Stimulated activated naive CD8-positive, alpha-beta T cell treated with anti-CD3 and anti-CD28 coated beads, Interleukin-15, amount 100 ng/mL, for 72 hours (primary cell): Measurements from ENCODE around the gene ELAVL2.

Experiments used
- ATAC-seq: fragments of 150-1000 bp; cut with Tn5 transposase; 2 replicates; pipeline ENCODE4 v1.10.0; 2021; ENCODE audit warnings: mild to moderate bottlenecking, moderate library complexity
- DNase-seq, 2 donors: peaks; one replicate each; pipeline ENCODE4 v3.0.0; 2021 to 2022
- H3K27ac Mint-ChIP-seq, 2 donors: one replicate each; pipeline ENCODE4 v1.8.0; 2022; ENCODE audit warnings: mild to moderate bottlenecking in 2 of 2, mixed read lengths in 2 of 2, moderate library complexity in 2 of 2
- H3K27me3 Mint-ChIP-seq: one replicate; pipeline ENCODE4 v1.8.0; 2022; ENCODE audit warnings: mixed read lengths
- H3K4me1 Mint-ChIP-seq: one replicate; pipeline ENCODE4 v1.8.0; 2022; ENCODE audit warnings: mild to moderate bottlenecking, mixed read lengths
- H3K4me3 Mint-ChIP-seq, 2 donors: one replicate each; pipeline ENCODE4 v1.8.0; 2022; ENCODE audit warnings: mild to moderate bottlenecking in 2 of 2, mixed read lengths in 2 of 2, moderate library complexity in 1 of 2
- H3K9me3 Mint-ChIP-seq, 2 donors: one replicate each; pipeline ENCODE4 v1.8.0; 2022; ENCODE audit warnings: mixed read lengths in 2 of 2

Gene ELAVL2

DNA sequence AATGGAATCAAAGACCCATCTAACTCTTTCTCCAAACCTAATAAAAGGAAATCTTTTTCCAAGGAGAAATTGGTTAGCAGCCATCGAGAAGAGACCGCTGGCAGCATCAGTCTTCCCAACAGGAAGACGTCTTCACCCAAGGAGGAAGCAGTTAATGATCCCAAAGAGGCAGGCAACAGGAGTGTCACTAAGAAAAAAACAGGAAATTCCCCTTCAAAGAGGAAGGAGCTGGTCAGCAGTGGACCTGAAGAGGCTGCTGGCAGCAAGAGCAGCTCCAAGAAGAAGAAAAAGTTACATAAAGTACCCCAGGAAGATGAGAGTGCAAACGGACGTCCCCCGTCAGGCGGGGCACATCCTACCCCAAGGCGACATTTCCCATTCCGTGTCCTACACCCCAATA lies 143.7 kb downstream of the ELAVL2 start:
- Mint-ChIP-seq H3K27ac (no peak overlapping the region), H3K9me3 (peaks cover 0 to 15% of the 10 kb centered on the region in 2 donors), H3K4me1 (no peaks in the 10 kb centered on the region), H3K27me3 (peaks cover 9% of the 10 kb centered on the region), H3K4me3 (no peak overlapping the region)
- no peak for ATAC-seq
- DNase-seq, result no peak

- DNase-seq (no peak), ATAC-seq (no peak)
- H3K27ac Mint-ChIP-seq, result no peak overlapping the region
- H3K9me3 Mint-ChIP-seq, result peaks cover 3 to 21% of the 10 kb centered on the region in 2 donors
- H3K27me3 Mint-ChIP-seq, result peaks cover 6% of the 10 kb centered on the region
- H3K4me3 Mint-ChIP-seq, result no peak overlapping the region
- no peaks in the 10 kb centered on the region for H3K4me1 Mint-ChIP-seq
Measured at GRCh38 chr9:23677446-23677845, 148.6 kb downstream of the ELAVL2 start.

DNA sequence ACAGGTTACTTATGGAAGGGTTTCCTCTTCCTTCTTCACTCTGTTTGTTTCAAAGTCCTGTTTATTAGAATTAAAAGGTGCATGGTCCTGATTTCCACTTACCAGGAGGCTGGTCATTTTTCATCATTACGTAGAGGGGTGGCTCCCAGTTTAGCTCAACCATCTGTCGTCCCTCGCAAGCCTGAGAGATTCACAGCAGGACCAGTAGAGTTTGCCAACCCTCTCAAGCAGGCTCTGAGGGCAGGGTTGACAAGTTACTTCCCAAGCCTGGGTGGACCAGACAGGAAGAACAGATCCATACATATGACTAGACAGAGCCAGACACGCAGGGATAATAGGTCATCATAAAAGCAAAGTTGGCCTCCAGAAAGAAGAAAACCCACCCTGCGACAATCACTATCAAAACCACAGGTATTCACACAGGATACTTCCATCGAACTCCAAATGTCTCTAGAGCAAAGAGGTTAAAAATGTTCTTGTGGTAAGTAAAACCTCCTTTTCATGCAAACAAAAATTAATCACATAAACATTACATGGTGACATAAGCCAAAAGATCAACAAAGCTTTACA lies 151.9 kb downstream of the ELAVL2 start:
- Mint-ChIP-seq H3K9me3 (peaks cover 3 to 18% of the 10 kb centered on the region in 2 donors), H3K4me1 (no peaks in the 10 kb centered on the region), H3K4me3 (no peak overlapping the region), H3K27ac (no peak overlapping the region), H3K27me3 (no peaks in the 10 kb centered on the region)
- DNase-seq (no peak), ATAC-seq (no peak)

DNA sequence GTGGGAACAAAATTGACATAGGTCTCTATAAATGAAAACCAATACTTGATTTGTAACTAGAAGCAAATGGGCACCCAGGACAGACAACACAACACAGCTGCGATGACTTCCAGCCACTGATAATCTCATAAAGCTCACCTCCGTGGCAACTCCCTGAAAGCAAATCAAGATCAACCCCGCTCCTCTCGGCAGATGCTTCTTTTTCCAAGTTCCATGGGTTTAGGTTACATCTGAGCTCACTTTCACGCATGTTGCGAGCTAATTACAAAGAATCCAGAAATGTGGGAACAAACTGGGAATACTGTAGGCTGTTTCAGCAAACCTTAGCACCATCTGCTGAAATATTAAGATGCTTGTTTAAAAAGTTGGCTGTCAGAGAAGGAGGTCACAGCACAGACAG lies 153.9 kb downstream of the ELAVL2 start:
- H3K4me3 Mint-ChIP-seq, result no peak overlapping the region
- no peak overlapping the region for H3K27ac Mint-ChIP-seq
- no peaks in the 10 kb centered on the region for H3K4me1 Mint-ChIP-seq
- ATAC-seq (no peak), DNase-seq (no peak)
- peaks cover 3 to 26% of the 10 kb centered on the region in 2 donors for H3K9me3 Mint-ChIP-seq
- no peaks in the 10 kb centered on the region for H3K27me3 Mint-ChIP-seq

- Mint-ChIP-seq H3K9me3 (peaks cover 0 to 20% of the 10 kb centered on the region in 2 donors), H3K27me3 (no peaks in the 10 kb centered on the region), H3K4me1 (no peaks in the 10 kb centered on the region), H3K27ac (no peak overlapping the region), H3K4me3 (no peak overlapping the region)
- ATAC-seq (no peak), DNase-seq (no peak)
Measured at GRCh38 chr9:23669776-23670175, 156.3 kb downstream of the ELAVL2 start.

- H3K27ac Mint-ChIP-seq, result no peak overlapping the region
- no peaks in the 10 kb centered on the region for H3K27me3 Mint-ChIP-seq
- DNase-seq (no peak), ATAC-seq (no peak)
- peaks cover 2 to 17% of the 10 kb centered on the region in 2 donors for H3K9me3 Mint-ChIP-seq
- H3K4me1 Mint-ChIP-seq, result no peaks in the 10 kb centered on the region
- H3K4me3 Mint-ChIP-seq, result no peak overlapping the region
Measured at GRCh38 chr9:23665635-23666034, 160.4 kb downstream of the ELAVL2 start.

DNA sequence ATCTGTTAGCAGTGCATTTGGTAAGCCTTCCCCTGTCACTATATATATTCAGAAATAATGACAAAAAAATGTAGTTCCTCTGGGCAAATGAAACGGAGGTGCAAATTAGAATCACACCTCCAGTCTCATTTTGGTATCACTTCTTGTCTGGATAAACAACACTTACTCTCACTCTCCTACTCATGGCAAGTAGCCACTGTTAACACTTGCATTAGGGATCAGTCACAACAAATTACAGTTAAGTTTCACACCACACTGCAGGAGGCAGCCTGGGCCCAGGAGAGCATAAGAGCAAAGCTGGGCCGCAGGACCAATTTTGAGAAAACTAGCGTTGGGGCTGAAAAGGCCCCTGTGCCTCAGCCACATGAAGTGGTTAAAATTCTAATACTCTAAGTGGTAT lies 161.0 kb downstream of the ELAVL2 start:
- H3K9me3 Mint-ChIP-seq, result peaks cover 7 to 18% of the 10 kb centered on the region in 2 donors
- DNase-seq, result no peak
- ATAC-seq, result no peak
- H3K27me3 Mint-ChIP-seq, result no peaks in the 10 kb centered on the region
- H3K4me1 Mint-ChIP-seq, result no peaks in the 10 kb centered on the region
- no peak overlapping the region for H3K4me3 Mint-ChIP-seq
- no peak overlapping the region for H3K27ac Mint-ChIP-seq

DNA sequence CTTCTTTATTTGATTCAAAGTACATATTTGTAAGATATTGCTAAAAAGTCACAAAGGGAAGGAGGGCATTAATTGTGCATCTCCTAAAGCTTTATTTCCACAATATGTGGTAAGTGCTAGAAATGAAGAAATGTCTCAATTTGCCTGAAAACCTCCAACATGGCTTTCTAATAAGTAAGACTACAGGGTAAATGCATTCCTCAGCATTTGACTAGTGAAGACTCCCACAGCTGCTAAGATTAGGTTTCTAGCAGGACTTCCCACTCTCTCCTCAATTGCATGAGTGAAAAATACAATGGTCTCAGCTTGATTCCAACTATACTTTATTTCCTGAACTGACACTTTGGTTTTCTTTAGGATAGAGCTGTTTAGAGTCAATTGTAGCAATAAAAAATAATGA lies 162.1 kb downstream of the ELAVL2 start:
- DNase-seq (no peak), ATAC-seq (no peak)
- H3K4me3 Mint-ChIP-seq, result no peak overlapping the region
- no peak overlapping the region for H3K27ac Mint-ChIP-seq
- H3K9me3 Mint-ChIP-seq, result peaks cover 7 to 18% of the 10 kb centered on the region in 2 donors
- no peaks in the 10 kb centered on the region for H3K27me3 Mint-ChIP-seq
- no peaks in the 10 kb centered on the region for H3K4me1 Mint-ChIP-seq

GRCh38 chr9:23663536-23663935 lies 162.5 kb downstream of the ELAVL2 start:
- Mint-ChIP-seq H3K27me3 (no peaks in the 10 kb centered on the region), H3K9me3 (peaks cover 7 to 18% of the 10 kb centered on the region in 2 donors), H3K4me1 (no peaks in the 10 kb centered on the region), H3K27ac (no peak overlapping the region), H3K4me3 (no peak overlapping the region)
- DNase-seq (no peak), ATAC-seq (no peak)

GRCh38 chr9:23663125-23663524 lies 162.9 kb downstream of the ELAVL2 start:
- Mint-ChIP-seq H3K9me3 (peaks cover 7 to 18% of the 10 kb centered on the region in 2 donors), H3K27me3 (no peaks in the 10 kb centered on the region), H3K4me1 (no peaks in the 10 kb centered on the region), H3K4me3 (no peak overlapping the region), H3K27ac (no peak overlapping the region)
- DNase-seq (no peak), ATAC-seq (no peak)

- peaks cover 7 to 10% of the 10 kb centered on the region in 2 donors for H3K9me3 Mint-ChIP-seq
- no peak overlapping the region for H3K27ac Mint-ChIP-seq
- no peak for DNase-seq
- no peak for ATAC-seq
- H3K4me3 Mint-ChIP-seq, result no peak overlapping the region
- H3K4me1 Mint-ChIP-seq, result no peaks in the 10 kb centered on the region
- no peaks in the 10 kb centered on the region for H3K27me3 Mint-ChIP-seq
Measured at GRCh38 chr9:23662320-23662719, 163.7 kb downstream of the ELAVL2 start.

DNA sequence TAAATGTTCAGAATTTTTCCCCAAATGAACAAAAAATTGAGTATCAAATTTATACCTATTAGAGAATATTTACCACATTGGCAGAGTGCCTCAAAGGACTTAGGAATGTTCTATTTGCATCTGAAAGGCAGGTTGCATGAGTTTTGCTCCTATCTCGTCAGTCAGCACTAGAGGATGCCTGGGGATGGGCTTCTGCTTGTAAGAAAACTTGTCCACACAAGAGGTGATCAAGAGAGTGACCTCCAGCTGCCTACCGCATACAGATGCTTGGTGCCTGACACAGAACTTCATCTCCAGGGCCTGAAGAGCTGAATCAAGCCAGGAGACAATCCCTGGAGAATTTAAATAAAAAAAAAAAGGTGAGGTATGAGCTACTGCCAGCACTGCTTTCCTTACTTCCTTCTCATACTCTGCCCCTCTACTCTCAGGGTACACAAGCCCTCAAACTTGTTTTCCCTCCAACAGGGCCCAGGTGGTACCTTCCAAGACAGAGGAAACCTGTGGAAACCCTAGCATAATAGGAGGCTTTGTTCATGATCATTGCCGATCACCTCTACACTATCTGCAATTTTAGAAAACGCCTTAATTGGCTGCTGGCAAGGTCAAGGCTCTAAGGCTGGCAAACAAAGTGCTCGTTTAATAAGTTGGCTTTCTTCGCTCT lies 166.6 kb downstream of the ELAVL2 start:
- Mint-ChIP-seq H3K4me1 (no peaks in the 10 kb centered on the region), H3K27me3 (no peaks in the 10 kb centered on the region), H3K9me3 (peaks cover 6 to 7% of the 10 kb centered on the region in 2 donors), H3K4me3 (no peak overlapping the region), H3K27ac (no peak overlapping the region)
- ATAC-seq (no peak), DNase-seq (no peak)

- H3K27me3 Mint-ChIP-seq, result no peaks in the 10 kb centered on the region
- no peak overlapping the region for H3K27ac Mint-ChIP-seq
- DNase-seq, result no peak
- H3K9me3 Mint-ChIP-seq, result peaks cover 6 to 7% of the 10 kb centered on the region in 2 donors
- ATAC-seq, result no peak
- H3K4me3 Mint-ChIP-seq, result no peak overlapping the region
- H3K4me1 Mint-ChIP-seq, result no peaks in the 10 kb centered on the region
Measured at GRCh38 chr9:23658376-23659258, 167.4 kb downstream of the ELAVL2 start.

- no peaks in the 10 kb centered on the region for H3K27me3 Mint-ChIP-seq
- no peaks in the 10 kb centered on the region for H3K4me1 Mint-ChIP-seq
- ATAC-seq (no peak), DNase-seq (no peak)
- no peak overlapping the region for H3K4me3 Mint-ChIP-seq
- H3K27ac Mint-ChIP-seq, result no peak overlapping the region
- peaks cover 0 to 7% of the 10 kb centered on the region in 2 donors for H3K9me3 Mint-ChIP-seq
Measured at GRCh38 chr9:23651051-23651450, 175.0 kb downstream of the ELAVL2 start.

GRCh38 chr9:23648651-23649050 lies 177.4 kb downstream of the ELAVL2 start:
- ATAC-seq (no peak), DNase-seq (no peak)
- Mint-ChIP-seq H3K4me1 (no peaks in the 10 kb centered on the region), H3K4me3 (no peak overlapping the region), H3K27ac (no peak overlapping the region), H3K27me3 (no peaks in the 10 kb centered on the region), H3K9me3 (peaks cover 0 to 12% of the 10 kb centered on the region in 2 donors)

DNA sequence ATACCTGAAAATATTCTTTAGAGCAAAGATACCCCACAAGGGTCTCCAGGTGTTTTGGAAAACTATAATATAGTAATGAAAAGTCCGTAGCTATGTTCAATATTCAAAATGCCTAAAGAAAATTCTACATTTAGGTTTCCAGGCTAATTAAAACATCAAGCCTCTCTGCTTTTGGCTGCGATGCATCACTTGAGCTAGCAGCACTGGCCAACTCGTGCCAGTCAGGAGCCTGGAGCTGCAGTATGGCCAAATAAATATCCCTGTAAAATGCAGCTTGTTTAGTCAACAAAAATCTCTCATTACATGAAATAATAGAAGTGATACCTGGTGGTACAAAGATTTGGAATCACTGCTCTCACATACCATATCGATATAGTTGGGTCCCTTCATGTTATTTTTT lies 181.1 kb downstream of the ELAVL2 start:
- ATAC-seq (no peak), DNase-seq (no peak)
- Mint-ChIP-seq H3K27me3 (no peaks in the 10 kb centered on the region), H3K4me1 (no peaks in the 10 kb centered on the region), H3K27ac (no peak overlapping the region), H3K9me3 (peaks cover 0 to 21% of the 10 kb centered on the region in 2 donors), H3K4me3 (no peak overlapping the region)
